A673 (cell line): Measurements from ENCODE around the gene TMEM144. TPM values are rescaled to one million over a fixed set of nuclear protein-coding genes. Genes with fewer than 3 reads are reported as not detected.

ENCODE experiments used
- BruUV-seq: library from RNA; stranded (reverse); fragments of 400-500 nt; replicated peaks from 2 replicates; lab custom pipeline; 2021; lab: Mats Ljungman, UMichigan
- CTCF ChIA-PET: fragments of 300-600 bp; sonication (Branson Sonifier 250); formaldehyde crosslinking; loops from one replicate; lab custom pipeline; 2022; ENCODE audit warnings: antibody characterized with exemption; lab: Charles Lee
- POLR2A ChIA-PET: fragments of 300-600 bp; sonication (Branson Sonifier 250); formaldehyde crosslinking; loops from one replicate; lab custom pipeline; 2022; ENCODE audit warnings: antibody characterized with exemption; ENCODE audit not compliant: low non-redundant PET; lab: Charles Lee
- DNase-seq: peaks from one replicate; pipeline ENCODE4 v3.0.0-alpha.2; 2015; ENCODE audit warnings: low spot score
- H3K27ac ChIP-seq: fragments of 200-600 bp; sonication (generic); 2 replicates; pipeline ENCODE4 v1.5.1; 2016; ENCODE audit warnings: mixed run types, low read depth, mild to moderate bottlenecking, mixed read lengths, antibody characterized with exemption, low read length; ENCODE audit not compliant: poor library complexity, severe bottlenecking
- H3K27me3 ChIP-seq: fragments of 200-600 bp; sonication (generic); replicated peaks from 2 replicates; pipeline ENCODE4 v1.6.1; 2017; ENCODE audit warnings: mixed run types, low read depth, mild to moderate bottlenecking, mixed read lengths, antibody characterized with exemption, low read length; ENCODE audit not compliant: insufficient read depth, poor library complexity
- H3K36me3 ChIP-seq: fragments of 200-600 bp; sonication (generic); 2 replicates; pipeline ENCODE4 v1.6.1; 2016; ENCODE audit warnings: mixed run types, mild to moderate bottlenecking, mixed read lengths, antibody characterized with exemption, low read length; ENCODE audit not compliant: insufficient read depth, poor library complexity, severe bottlenecking
- H3K4me1 ChIP-seq: fragments of 200-600 bp; sonication (generic); 2 replicates; pipeline ENCODE4 v1.6.1; 2017; ENCODE audit warnings: mixed run types, mild to moderate bottlenecking, mixed read lengths, antibody characterized with exemption, low read length; ENCODE audit not compliant: insufficient read depth, poor library complexity, severe bottlenecking
- H3K4me3 ChIP-seq: fragments of 200-600 bp; sonication (generic); 2 replicates; pipeline ENCODE4 v1.5.1; 2016; ENCODE audit warnings: low read depth, mixed run types, mild to moderate bottlenecking, mixed read lengths, low read length; ENCODE audit not compliant: poor library complexity, severe bottlenecking
- H3K9me3 ChIP-seq: fragments of 200-600 bp; sonication (generic); 2 replicates; pipeline ENCODE4 v1.6.1; 2016; ENCODE audit warnings: mixed run types, low read depth, mild to moderate bottlenecking, mixed read lengths, antibody characterized with exemption, low read length; ENCODE audit not compliant: poor library complexity, severe bottlenecking
- EZH2 ChIP-seq: fragments of 200-600 bp; sonication (generic); IDR thresholded peaks from 2 replicates; pipeline ENCODE4 v1.6.1; 2017; ENCODE audit warnings: borderline replicate concordance, low read depth, mild to moderate bottlenecking, mixed read lengths, antibody characterized with exemption, low read length; ENCODE audit not compliant: poor library complexity, severe bottlenecking
- intact Hi-C: fragments of 100-400 bp; cut with micrococcal nuclease; formaldehyde crosslinking; loops from one replicate; pipeline ENCODE4 v1.10.0; 2022; ENCODE audit not compliant: unreplicated experiment
- total RNA-seq: library from RNA; stranded (reverse); gene quantifications from 2 replicates; pipeline ENCODE4 v1.2.3, GENCODE V29; 2021
- TF ChIP-seq, protein P1 (sequence below): fragments of 300-800, 200-600 bp; sonication (generic); conservative IDR thresholded peaks from 2 replicates; pipeline ENCODE4 v1.5.1; 2017; ENCODE audit warnings: low read depth, mild to moderate bottlenecking, antibody characterized with exemption, low read length, moderate library complexity, mixed read lengths

TMEM144 gene
- total RNA-seq, 1 experiment from 2014 or later, result 4.0 TPM

DNA sequence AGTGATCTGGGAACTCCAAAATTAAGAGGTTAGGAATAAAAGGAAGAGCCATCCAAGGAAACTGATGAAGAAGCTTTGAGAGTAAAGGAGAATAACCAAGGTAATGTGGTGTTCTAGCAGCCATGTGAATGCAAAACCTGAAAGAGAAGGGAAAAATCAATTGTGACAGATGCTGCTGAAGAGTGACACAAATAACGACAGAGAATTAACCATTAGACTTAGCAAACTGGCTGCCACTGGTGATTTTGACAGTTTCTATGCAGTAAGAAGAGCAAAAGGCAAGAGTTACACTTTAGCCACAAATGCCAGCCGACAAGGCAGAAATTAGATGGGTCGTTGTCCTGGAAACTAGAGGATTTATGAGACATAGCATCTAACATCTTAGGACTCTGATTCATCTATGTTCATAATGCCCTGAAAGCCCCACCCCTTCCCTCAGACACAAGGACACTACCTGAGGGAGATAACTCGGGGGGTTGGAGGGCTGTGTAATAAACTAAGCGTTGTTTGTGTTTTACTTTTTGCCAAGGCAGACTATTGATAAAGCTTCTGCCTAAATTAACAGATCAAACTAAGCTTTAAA, 13.0 kb upstream of the TMEM144 start:
- H3K4me1 ChIP-seq, result no peaks in the 10 kb centered on the region
- no peak overlapping the region for H3K27ac ChIP-seq
- no peaks in the 10 kb centered on the region for H3K36me3 ChIP-seq
- ChIA-PET CTCF (interaction anchor here (0.5 kb wide), 1 partner anchor 212 kb away, joined by 5 read pairs; no protein-coding TSS in a partner anchor), POLR2A (no interaction called here)
- no peak for DNase-seq
- no peaks in the 10 kb centered on the region for H3K27me3 ChIP-seq
- intact Hi-C loops, result no loop called here
- BruUV-seq, result no TSS peak
- no peak overlapping the region for H3K4me3 ChIP-seq
- no peaks in the 10 kb centered on the region for H3K9me3 ChIP-seq
- no peak for TF ChIP-seq EZH2

DNA sequence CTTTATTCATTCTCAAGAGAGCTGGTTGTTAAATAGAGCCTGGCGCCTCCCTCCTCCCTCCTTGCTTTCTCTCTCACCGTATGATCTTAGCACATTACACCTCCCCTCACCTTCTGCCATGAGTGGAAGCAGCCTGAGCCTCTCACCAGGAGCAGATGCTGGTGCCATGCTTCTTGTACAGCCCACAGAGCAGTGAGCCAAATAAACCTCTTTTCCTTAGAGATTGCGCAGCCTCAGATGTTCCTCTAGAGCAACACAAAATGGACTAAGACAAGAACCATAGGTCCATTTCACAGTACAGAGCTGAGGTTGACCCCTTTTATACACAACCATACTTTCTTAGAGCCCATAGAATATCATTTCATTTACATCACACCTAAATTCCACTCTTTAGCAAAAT, 10.1 kb upstream of the TMEM144 start:
- Histone ChIP-seq H3K27me3 (no peaks in the 10 kb centered on the region), H3K4me1 (no peaks in the 10 kb centered on the region), H3K4me3 (no peak overlapping the region), H3K9me3 (no peaks in the 10 kb centered on the region), H3K27ac (no peak overlapping the region), H3K36me3 (no peaks in the 10 kb centered on the region)
- POLR2A ChIA-PET, result no interaction called here
- no peak for DNase-seq
- no peak for TF ChIP-seq EZH2
- TF ChIP-seq, protein P1, sequence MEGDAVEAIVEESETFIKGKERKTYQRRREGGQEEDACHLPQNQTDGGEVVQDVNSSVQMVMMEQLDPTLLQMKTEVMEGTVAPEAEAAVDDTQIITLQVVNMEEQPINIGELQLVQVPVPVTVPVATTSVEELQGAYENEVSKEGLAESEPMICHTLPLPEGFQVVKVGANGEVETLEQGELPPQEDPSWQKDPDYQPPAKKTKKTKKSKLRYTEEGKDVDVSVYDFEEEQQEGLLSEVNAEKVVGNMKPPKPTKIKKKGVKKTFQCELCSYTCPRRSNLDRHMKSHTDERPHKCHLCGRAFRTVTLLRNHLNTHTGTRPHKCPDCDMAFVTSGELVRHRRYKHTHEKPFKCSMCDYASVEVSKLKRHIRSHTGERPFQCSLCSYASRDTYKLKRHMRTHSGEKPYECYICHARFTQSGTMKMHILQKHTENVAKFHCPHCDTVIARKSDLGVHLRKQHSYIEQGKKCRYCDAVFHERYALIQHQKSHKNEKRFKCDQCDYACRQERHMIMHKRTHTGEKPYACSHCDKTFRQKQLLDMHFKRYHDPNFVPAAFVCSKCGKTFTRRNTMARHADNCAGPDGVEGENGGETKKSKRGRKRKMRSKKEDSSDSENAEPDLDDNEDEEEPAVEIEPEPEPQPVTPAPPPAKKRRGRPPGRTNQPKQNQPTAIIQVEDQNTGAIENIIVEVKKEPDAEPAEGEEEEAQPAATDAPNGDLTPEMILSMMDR, result no peak
- intact Hi-C loops, result no loop called here
- BruUV-seq, result no TSS peak
- CTCF ChIA-PET, result no interaction called here

DNA sequence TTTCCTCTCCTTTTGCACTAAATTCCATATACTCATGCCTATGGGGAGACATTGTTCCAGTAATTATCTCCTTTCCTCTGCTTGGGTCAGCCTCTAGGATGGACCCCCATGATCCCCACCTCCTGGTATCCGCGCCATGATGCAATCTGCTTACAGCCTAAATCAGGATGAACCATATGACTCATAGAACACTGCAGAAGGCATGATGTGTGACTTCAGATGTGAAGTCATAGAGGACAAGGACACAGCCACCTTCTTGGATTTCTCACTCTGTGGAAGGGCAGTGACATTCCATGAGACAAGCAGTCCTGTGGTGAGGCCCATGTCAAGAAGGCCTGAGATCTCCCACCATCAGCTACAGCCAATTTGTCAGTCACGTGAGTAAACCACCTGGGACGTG, 9.0 kb upstream of the TMEM144 start:
- Histone ChIP-seq H3K36me3 (no peaks in the 10 kb centered on the region), H3K27me3 (no peaks in the 10 kb centered on the region), H3K27ac (no peak overlapping the region), H3K9me3 (no peaks in the 10 kb centered on the region), H3K4me3 (no peak overlapping the region), H3K4me1 (no peaks in the 10 kb centered on the region)
- DNase-seq, result no peak
- TF ChIP-seq EZH2, result no peak
- TF ChIP-seq, protein P1, result no peak
- CTCF ChIA-PET, result no interaction called here
- POLR2A ChIA-PET, result no interaction called here
- BruUV-seq, result no TSS peak
- intact Hi-C loops, result no loop called here

DNA sequence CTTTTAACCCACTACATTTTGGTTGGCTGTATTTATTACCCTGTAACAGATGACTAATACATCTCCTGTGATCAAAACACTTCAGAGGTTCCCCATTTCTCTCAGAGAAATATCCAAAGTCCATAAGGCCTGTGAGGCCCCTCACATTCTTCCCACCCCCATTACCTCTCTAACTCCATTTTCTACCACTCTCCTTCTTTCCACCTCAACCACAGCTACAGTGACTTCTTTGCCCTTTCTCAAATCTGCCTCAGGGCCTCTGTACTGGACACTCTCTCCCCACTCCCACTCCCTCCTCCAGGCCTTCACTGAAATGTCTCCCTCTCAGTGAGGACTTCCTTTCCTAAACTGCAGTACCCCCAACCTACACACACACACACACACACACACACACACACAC, 8.4 kb upstream of the TMEM144 start:
- no TSS peak for BruUV-seq
- POLR2A ChIA-PET, result no interaction called here
- TF ChIP-seq, protein P1, result no peak
- TF ChIP-seq EZH2, result no peak
- H3K27ac ChIP-seq, result no peak overlapping the region
- no peaks in the 10 kb centered on the region for H3K36me3 ChIP-seq
- H3K4me1 ChIP-seq, result no peaks in the 10 kb centered on the region
- H3K27me3 ChIP-seq, result no peaks in the 10 kb centered on the region
- intact Hi-C loops, result no loop called here
- CTCF ChIA-PET, result no interaction called here
- H3K4me3 ChIP-seq, result no peak overlapping the region
- H3K9me3 ChIP-seq, result no peaks in the 10 kb centered on the region
- DNase-seq, result no peak
